ENCODE measurements around the gene SFXN5.

SFXN5 gene

GRCh38 chr2:72994282-72994990, 77.1 kb downstream of the SFXN5 start:
- no peak for DNase-seq (ENCODE audit: low read depth)

GRCh38 chr2:72993933-72994280, 77.6 kb downstream of the SFXN5 start:
- no peak for DNase-seq (ENCODE audit: low read depth)

DNA sequence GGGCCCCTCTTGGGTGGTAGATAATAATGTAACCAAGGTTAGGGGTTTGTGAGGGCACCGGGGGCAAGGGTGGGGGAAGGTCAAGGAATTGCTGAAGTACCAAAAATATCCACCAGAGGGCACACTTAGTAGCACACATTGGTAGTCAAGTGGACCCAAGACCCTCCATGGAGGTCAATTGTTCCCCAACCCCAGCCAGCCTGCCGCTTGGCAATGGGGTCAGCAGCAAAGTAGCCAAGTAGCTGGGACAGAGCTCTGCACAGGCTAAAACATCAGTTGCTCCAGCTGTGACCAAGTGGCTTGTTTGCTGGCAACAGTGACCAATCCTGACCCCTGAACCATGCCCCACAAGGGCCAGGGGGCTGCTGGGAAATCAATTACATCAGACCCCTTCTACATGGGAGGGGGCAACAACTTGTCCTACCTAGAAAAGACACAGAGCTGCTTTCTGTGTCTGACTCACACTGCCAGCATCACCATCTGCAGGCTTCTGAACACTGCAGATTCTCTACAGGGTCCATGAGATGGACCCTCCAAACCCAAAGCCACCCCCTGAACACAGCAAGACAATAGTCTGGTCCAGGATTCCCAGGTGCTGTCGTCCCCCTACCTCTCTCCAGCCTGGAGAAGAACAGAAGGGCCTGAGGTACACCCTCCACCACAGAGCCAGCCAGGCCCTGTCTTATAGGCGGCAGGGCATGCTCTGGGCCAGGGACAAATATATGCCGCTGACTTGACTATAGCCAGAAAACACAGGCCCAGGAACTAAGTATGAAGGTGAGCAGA, 78.2 kb downstream of the SFXN5 start:
- no peak for DNase-seq (ENCODE audit: low read depth)

DNA sequence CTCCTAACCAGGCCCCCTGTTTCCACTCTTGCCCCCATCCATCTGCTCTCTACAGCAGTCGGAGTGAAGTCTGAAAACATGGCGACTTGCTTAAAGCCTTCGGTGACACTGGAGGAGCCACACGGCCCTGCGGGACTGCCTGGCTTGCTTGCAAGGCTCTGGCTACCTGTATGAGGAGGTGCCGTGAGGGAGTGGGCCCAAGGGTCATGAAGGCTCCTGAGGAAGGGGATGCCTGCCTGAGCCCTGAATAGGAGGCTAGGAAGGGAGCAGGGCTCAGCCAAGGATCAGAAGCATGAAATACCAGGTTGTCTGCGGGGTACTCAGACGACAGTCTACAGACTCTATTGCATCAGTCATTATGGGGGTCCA, 78.8 kb downstream of the SFXN5 start:
- no peak for DNase-seq (ENCODE audit: low read depth)

DNA sequence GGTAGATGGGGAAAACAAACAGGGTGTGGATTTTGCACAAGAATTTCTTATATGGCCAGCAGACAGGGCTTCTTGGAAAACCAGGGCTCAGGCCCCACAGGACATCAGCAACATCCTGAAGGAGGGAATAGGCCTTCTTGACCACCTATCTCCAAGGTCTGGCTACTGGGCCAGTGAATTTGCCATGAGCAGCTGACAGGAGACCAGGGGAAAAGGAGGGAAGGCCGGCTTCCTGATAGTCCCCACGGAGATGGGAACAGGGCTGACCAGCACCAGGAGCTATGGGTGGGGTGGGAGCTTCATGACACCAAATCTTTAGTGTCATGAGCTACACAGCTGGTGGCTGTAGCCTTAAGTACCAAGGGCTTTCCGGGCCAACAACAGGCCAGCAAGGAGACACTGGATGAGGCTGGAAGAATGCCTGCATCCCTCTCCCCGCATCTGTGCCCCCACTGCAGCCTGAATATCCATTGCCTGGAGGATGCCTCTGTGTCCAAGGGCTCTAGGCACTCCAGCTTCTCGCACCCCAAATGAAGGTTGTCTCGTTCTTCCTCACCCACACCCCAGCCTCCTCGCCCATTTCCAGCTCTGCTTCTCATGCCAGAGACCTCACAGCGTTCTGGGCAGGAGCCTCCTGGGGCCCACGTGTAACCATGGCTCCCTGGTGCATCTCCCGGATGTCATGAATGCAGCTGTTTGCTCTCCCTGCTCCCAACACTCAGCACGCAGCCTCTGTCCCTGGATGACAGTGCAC, 79.4 kb downstream of the SFXN5 start:
- DNase-seq (ENCODE audit: low read depth) = no peak

DNA sequence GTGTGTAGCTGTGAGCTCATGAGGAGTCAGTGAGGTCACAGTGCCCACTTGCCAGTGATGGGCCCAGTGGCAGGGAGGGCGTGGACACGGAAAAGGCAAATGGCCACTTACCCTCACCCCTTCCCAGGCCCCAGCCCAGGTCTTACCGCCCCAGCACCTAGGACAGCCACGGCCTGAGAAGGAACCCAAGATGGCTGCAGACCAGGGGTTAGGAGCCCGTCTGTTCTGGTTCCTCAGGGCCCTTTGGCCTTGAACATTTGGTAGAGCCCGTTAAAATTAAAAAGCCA, 80.1 kb downstream of the SFXN5 start:
- DNase-seq (ENCODE audit: low read depth) = no peak

DNA sequence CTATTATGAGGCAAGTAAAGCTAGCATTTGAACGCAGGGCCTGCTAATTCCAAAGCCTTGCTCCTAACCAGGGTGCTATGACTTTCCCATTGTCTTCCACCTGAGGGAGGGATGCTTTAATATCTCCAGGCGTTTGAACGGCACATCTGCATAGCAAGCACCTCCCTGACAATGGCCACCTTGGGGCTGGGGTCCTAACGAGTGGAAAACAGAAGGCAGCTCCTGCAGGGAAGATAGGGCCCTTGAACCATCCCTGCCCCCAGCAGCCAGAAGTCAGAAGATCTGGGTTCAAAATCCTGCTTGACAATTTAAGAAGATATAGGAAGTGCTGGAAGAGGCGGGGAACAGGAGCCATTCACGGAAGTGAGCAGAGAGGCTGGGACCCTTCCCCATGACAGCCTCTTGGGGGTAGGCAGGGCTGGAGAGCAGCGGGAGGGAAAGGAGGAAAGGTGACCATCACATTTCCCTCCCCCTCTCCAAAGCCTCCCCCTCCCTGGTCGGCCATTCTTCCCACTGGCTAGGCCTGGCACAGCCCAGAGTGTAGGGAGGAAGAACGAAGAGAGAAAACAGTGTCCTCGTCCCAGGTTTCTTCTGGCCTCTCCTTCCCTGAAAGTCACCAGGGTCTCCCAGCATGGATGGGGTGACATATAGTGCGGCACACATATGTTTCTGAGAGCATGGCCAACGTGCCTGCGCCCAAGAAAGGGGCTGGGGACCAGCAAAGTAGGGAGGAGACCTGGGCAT, 80.6 kb downstream of the SFXN5 start:
- DNase-seq (ENCODE audit: low read depth) = no peak

DNA sequence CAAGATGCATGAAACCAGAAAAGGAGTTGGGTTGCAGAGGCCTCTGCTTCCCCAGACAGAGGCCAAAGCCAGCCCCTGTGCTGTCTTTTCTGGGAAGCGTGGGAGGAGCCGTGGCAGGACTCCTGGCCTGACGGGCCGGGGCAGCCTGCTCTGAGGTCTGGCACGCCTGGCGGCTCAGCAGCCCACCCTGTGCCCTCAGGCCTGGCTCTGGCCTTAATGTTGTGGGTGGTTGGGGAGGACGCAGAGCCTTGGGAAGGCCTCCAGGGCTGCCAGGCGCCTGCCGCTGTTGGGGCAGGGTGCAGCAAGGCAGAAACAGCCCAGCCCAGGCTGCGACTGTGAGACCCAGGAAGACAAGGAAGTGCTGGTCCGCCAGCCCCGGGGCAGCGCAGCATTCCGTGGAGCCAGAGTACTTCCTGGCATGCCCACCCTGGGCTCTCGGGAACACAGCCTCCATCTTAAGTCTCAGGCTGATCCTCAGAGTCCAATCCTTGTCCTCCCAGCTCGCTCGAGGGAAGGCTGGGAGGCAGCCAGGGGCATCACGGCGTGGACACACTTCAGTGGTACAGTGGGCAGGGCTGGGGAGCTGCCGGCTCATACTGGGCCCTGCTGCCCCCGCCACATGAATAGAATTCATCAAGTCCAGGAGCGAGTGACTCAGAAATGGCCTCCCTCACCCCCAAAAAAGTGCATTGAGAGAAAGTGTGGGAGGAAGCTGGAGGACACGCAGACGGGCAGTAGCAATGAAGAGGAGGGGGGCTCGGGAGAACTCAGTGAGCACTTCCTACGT, 81.5 kb downstream of the SFXN5 start:
- DNase-seq (ENCODE audit: low read depth) = no peak

DNA sequence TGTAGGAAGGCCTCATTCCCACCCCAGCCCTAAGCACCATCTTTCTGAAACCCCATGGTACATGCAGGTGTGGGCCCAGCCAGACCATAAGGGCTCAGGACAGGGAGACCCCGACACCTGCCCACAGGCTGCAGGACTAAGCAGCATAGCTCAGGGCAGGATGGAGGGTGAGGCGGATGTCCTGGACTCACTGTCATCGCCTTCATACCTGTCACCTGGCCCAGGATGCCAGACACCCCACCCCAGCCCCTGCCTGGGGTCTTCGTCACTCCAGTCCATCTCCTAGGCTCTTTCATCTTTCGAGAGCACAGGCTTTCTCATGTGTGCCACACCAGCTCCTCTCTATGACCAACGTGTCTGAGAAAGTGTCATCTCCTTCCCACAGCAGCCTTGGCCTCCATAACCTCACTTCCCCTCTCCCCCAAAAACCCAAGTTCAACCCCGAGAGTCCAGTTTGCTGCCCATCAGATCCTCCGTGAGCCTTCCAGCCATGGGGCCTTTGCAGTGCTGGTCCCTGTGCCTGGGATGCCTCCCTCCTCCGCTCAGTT, 82.7 kb downstream of the SFXN5 start:
- no peak for DNase-seq (ENCODE audit: low read depth)

- no peak for DNase-seq (ENCODE audit: low read depth)
Observed at GRCh38 chr2:72988041-72988440, 83.5 kb downstream of the SFXN5 start.

DNA sequence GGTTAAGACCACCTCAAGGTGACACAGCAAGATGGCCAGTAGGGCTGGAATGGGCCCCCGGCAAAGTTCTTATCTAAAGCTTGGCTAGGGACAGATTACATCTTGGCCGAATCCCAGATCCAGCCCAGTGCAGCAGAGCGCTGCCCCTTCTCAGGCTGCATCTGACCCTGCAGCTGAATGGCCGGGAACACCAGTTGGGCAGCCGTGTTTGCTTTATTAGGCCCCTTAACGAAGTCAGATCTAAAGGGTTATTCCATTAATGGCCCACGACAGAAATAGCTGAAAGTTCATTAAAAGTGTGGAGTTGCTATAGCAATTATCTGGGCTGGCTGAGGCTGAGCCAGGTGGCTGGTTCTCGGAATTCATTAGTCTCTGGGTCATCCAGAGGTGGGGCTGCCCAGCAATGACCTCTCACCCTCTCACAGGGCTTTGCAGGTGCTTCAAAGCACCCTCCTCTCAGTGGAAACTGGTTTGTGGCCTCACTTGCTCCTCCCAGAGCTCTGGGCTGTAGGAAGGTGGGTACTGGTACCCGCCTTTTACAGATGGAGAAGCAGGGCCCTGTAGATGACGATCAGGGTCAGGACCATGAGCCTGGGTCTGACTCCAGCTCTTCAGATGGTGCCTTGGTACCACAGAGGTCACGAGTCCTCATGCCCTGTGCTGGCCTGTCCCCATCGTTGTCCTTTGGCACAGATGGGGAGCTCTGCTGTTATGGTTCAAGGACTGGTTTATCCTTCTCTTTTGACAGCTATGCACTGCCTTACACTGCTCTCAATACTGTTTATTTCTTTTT, 85.4 kb downstream of the SFXN5 start:
- DNase-seq (ENCODE audit: low read depth) = no peak

DNA sequence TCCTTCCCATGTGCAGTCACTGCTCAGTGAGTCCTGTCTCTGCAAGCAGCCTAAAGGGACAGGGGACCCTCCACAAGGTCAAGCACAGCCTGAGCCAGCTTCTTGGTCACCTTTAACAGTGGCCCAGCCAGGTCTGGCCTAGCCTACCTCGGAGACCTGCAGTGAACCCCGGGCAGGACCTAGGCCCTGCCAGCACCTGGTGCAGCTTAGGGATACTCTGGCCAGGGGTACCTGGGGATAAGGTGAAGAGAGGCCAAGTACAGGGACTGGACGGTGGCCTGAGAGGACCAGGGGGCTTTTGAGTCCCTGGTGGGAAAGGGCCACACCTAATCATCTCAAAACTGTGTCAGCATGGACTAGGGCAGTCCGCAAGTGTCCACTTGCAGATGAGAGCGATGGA, 86.4 kb downstream of the SFXN5 start:
- no peak for DNase-seq (ENCODE audit: low read depth)

DNA sequence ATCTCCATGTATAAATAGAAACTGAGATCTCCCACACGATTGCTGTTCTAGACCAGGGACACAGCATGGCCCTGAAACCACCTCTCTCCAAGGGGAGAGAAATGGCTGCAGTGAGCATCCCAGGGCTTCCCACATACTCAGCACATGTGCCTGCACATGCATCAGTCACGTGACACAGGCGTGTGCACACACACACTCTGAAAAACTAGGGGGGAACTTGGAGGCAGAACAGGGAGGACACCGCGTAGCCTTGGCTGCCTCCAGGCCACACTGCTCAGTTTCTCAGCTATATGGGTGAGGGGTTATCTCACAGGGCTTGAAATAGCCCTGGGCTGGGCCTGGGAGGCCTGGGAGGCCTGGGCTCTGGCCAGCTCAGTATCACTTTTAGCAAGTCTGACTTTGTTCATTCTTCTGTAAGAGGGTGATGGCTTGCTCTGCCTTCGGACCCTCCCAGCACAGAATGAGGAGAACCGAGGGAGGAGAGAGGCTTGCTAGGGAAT, 87.3 kb downstream of the SFXN5 start:
- no peak for DNase-seq (ENCODE audit: low read depth)

GRCh38 chr2:72983500-72984161, 87.9 kb downstream of the SFXN5 start:
- DNase-seq (ENCODE audit: low read depth) = no peak

DNA sequence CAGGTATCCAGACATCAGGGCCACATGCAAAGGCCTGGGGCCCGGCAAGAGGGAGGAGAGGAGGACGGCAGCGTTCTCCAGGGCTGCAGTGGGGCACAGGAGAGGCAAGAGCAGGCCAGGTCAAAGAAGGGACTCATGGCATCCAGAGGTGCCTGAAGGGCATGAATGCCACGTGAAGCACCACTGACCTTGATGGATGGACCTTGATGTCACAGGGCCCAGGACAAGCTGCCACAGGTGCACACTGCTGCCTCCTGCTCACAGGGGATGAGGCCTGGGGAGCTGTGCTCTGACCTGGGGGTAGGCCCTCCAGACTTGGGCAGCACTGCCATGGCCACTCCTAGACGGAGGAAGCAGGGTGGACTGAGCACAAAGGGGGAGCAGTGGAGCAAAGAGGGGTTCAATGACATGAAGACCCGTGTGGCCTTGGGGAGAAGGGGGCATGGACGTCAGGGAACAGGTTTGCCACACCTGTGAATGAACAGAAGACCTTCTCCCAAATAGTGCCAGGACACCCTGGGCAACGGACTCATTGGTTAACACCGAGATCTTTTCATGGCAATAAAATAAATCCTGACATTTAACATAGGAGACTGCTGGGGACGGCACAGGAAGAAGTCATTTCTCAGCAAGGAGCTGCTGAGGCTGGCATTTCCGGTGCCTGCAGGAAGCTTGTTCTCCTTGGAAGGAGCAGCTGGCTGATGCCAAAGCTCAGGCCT, 88.6 kb downstream of the SFXN5 start:
- DNase-seq (ENCODE audit: low read depth) = no peak

DNA sequence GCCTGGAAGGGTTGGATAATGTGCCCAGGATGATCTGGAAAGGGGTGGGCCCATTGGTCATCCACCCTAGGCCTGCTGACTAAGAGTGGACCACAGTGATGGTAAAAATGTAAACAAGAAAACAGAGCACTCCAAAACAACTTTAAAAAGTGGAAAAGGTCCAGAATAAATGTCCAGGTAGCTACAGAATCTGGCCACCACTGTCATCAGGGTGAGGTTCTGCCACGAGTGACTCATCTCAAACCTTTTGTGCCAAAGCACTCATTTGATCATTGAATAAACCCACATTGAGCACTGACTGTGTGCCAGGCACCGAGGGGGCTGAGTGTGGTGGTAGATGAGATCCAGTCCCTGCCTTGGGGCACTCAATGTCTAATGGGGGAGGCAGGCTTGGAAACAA, 89.3 kb downstream of the SFXN5 start:
- no peak for DNase-seq (ENCODE audit: low read depth)

- no peak for DNase-seq (ENCODE audit: low read depth)
Observed at GRCh38 chr2:72981536-72981935, 90.0 kb downstream of the SFXN5 start.

DNA sequence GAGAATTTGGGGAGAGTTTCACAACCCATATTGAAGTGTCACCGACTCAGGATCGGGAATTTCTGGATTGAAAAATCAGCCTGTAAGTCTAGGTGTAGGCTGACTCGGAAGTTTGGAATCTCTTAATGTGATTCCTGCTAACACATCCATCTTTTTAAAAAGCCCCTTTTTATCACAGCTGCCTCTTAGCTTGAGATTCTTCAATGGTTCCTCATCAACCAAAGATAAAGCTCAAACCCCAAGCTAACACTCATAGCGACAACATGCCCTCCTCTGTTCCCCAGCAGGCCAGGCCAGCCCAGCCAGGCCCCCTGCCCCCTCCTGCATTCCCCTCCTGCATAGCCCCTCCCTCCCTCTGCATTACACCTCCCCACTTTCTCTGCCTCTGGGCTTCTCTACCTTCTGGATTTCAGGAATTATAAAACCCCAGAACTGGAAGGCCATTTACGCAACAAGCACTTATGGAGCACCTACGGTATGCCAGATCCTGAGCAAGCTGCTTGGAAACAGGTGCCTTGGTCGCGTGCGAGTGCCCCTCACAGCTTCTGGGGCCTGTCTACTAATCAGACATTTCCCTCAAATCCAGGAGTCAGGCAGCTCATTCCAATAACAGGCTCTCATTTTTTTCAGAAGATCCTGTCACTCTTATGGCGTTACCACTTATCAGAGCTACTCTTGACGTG, 90.8 kb downstream of the SFXN5 start:
- no peak for DNase-seq (ENCODE audit: low read depth)

- DNase-seq (ENCODE audit: low read depth) = no peak
Observed at GRCh38 chr2:72979896-72980295, 91.6 kb downstream of the SFXN5 start.

Measured in stimulated activated CD8-positive, alpha-beta memory T cell treated with anti-CD3 and anti-CD28 coated beads, Interleukin-12 subunit alpha, Interleukin-12 subunit beta, amount 100 ng/mL, for 4 hours (primary cell).